ENCODE measurements around the gene SCFD2. TPM values are rescaled to one million over a fixed set of nuclear protein-coding genes. Genes with fewer than 3 reads are reported as not detected.

Gene SCFD2
- total RNA-seq, 4 donors from 2014 or later = 13.1 to 27.4 (median 19.8) TPM

GRCh38 chr4:53322696-53323095 lies 43.2 kb downstream of the SCFD2 start:
- TF ChIP-seq, protein P1, sequence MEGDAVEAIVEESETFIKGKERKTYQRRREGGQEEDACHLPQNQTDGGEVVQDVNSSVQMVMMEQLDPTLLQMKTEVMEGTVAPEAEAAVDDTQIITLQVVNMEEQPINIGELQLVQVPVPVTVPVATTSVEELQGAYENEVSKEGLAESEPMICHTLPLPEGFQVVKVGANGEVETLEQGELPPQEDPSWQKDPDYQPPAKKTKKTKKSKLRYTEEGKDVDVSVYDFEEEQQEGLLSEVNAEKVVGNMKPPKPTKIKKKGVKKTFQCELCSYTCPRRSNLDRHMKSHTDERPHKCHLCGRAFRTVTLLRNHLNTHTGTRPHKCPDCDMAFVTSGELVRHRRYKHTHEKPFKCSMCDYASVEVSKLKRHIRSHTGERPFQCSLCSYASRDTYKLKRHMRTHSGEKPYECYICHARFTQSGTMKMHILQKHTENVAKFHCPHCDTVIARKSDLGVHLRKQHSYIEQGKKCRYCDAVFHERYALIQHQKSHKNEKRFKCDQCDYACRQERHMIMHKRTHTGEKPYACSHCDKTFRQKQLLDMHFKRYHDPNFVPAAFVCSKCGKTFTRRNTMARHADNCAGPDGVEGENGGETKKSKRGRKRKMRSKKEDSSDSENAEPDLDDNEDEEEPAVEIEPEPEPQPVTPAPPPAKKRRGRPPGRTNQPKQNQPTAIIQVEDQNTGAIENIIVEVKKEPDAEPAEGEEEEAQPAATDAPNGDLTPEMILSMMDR (IDR thresholded peaks at IDR 0.05; ENCODE audit: low read depth) = no peak

GRCh38 chr4:53321984-53322289 lies 43.9 kb downstream of the SCFD2 start:
- TF ChIP-seq, protein P1 (IDR thresholded peaks at IDR 0.05; ENCODE audit: low read depth) = no peak

DNA sequence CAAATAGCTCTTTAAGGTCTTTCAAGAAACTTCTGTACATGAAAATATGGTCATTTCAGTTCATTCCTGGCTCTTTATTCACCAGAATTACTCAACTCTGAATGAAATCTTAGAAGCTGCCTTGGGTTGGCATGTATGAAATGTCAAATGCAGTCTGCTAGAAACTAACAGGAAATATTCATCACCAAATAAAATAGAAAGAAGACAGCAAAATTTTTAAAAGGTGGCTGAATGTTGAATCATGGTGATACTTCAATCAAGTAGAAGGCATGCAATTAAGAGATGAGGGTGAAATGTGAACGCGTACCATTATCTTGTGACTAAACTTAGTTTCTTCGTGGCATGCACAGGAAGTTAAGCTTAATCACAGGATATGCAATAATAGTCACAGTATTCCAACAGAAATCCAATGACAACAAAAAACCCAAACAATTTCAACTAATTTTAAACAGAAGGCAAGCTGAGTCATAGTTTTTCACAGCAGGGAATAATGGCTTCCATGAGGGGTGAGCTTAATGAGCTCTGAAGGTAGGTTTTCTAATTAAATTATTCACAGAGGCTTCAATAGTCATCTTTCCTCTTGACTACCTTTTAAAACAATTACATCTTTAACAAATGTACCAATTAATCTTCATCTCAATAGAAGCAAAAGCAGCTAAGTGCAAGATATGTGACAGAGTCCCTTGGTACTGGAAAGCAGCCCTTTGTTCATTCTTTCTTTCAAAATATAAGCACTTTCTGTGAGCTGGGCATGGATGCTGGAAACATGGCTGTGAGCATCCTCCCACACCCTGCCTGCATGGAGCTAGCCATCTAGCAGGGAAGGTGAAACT lies 44.5 kb downstream of the SCFD2 start:
- TF ChIP-seq, protein P1 (IDR thresholded peaks at IDR 0.05; ENCODE audit: low read depth) = no peak

DNA sequence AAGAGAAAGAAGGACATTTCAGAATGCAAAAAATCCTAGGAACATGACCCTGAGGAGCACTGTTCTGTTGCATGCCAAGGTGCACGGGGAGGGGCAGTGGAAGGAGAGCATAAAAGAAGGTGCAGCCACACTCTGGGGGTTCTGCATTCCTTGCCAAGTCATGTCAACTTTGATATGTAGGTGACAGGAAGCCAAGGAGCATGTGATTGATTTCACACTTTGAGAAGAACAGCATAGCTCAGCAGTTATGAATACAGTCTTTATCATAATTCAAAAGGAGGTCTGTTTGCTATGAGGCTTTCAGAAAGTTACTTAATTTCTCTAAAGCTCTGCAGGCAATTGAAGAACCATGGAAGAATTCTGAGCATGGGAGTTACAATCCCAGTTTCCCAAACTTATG lies 50.6 kb downstream of the SCFD2 start:
- TF ChIP-seq, protein P1 (IDR thresholded peaks at IDR 0.05; ENCODE audit: low read depth) = no peak

GRCh38 chr4:53314252-53314651 lies 51.6 kb downstream of the SCFD2 start:
- TF ChIP-seq, protein P1 (IDR thresholded peaks at IDR 0.05; ENCODE audit: low read depth) = no peak

DNA sequence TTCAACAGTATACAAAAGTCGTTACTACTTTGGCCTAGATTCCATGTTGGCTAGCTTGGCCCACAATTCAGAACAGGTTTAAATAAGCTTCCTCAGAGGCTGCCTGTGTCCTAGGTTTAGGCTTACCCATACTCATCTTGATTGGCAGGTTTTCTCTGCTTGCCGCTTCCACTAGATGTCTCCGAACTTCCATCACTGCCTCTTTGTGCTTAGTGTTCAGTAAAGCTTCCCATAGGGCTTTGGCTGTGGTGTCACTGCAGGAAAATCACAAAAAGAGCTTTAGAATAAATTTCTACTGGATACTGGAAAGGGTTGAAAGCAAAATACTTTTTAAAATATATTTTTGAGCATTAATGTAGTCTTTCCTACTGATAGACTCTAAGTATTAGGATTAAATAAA lies 52.4 kb downstream of the SCFD2 start:
- TF ChIP-seq, protein P1 (IDR thresholded peaks at IDR 0.05; ENCODE audit: low read depth) = no peak

DNA sequence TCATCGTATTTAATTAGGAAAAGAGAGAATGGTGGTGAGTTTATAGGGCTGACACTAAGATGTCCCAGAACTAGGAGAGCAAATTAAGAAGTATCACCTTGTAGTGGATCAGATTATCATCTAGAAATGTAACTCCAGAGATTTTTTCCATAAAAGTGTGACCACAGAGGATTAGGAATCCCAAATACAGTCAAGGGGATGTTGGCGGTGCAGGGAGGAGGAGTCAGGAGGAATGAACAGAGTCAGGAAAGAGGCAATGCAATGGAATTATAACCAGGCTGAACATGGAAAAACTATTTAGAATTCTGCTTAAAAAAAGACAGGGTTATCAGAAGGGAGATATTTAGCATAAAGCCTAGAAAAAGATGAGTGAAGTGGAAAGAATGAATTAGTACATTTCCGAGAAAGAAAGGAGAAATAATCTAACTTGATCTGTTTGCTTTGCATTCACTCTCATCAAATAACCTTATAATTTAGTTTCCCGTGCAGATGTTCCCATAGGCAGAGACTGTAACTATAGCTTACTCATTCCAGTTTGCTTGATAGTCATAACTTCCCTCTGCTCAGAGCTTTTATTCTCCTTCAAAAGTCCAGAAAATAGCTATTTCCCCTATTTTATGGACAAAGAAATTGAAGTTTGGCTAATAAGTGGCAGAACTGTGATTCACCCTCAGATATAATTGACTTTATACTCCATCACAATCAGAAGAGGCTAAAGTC lies 56.4 kb downstream of the SCFD2 start:
- TF ChIP-seq, protein P1 (IDR thresholded peaks at IDR 0.05; ENCODE audit: low read depth) = no peak

Measured in subcutaneous adipose tissue (tissue), 4 donors.